ENCODE data around the gene MTHFSD.

DNA sequence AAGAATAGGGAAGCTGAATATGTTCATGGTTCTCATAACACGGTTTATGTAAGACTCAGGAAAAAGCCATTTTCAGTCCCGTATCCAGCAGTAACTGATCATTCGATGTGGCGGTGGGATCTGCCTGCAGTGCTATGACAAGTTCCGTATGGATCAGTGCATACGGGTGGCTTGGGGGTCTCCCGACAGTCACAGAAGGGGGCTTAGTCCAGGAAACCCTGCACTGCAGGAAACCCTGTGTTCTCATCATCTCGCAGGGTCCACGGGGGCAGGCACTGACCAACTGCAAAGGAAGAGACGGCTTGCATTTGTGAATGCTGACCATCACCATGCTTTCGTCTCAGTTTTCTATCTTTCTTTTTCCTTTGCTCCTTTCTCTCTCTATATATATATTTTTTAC, 7.7 kb downstream of the MTHFSD start:
- TF ChIP-seq, protein P1, sequence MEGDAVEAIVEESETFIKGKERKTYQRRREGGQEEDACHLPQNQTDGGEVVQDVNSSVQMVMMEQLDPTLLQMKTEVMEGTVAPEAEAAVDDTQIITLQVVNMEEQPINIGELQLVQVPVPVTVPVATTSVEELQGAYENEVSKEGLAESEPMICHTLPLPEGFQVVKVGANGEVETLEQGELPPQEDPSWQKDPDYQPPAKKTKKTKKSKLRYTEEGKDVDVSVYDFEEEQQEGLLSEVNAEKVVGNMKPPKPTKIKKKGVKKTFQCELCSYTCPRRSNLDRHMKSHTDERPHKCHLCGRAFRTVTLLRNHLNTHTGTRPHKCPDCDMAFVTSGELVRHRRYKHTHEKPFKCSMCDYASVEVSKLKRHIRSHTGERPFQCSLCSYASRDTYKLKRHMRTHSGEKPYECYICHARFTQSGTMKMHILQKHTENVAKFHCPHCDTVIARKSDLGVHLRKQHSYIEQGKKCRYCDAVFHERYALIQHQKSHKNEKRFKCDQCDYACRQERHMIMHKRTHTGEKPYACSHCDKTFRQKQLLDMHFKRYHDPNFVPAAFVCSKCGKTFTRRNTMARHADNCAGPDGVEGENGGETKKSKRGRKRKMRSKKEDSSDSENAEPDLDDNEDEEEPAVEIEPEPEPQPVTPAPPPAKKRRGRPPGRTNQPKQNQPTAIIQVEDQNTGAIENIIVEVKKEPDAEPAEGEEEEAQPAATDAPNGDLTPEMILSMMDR (IDR thresholded peaks at IDR 0.05): no peak
- no peak for TF ChIP-seq POLR2A (IDR thresholded peaks at IDR 0.05)
